ENCODE data around the gene RPS2. TPM values are rescaled to one million over a fixed set of nuclear protein-coding genes. Genes with fewer than 3 reads are reported as not detected.

RPS2 gene
- total RNA-seq, 1 experiment from 2014 or later: 2,950 TPM

- Mint-ChIP-seq H3K36me3 (ENCODE audit: insufficient read depth, unreplicated experiment) (no peaks in the 10 kb centered on the region), H3K9me3 (ENCODE audit: low read depth, unreplicated experiment) (no peaks in the 10 kb centered on the region), H3K4me1 (ENCODE audit: low read depth, unreplicated experiment) (no peaks in the 10 kb centered on the region), H3K27ac (ENCODE audit: unreplicated experiment) (no peak overlapping the region), H3K4me3 (ENCODE audit: low read depth, unreplicated experiment) (peak overlapping the region; percentile 28), H3K27me3 (ENCODE audit: unreplicated experiment) (peaks cover 13% of the 10 kb centered on the region)
- no peak for DNase-seq
- CTCF ChIA-PET: interaction anchor here (0.7 kb wide), 1 partner anchor 107 kb away, joined by 6 read pairs; no protein-coding TSS in a partner anchor
- TF ChIP-seq CTCF (IDR thresholded peaks at IDR 0.05; ENCODE audit: unreplicated experiment): no peak
- BruUV-seq (replicated peaks): no TSS peak
- intact Hi-C loops (cut with micrococcal nuclease; ENCODE audit: unreplicated experiment): loop anchor here (2.0 kb wide), 1 partner anchor 66 kb away; no protein-coding TSS in a partner anchor
Measured at GRCh38 chr16:1929105-1929504, 35.5 kb downstream of the RPS2 start.

- TF ChIP-seq CTCF (IDR thresholded peaks at IDR 0.05; ENCODE audit: unreplicated experiment): no peak
- Mint-ChIP-seq H3K4me3 (ENCODE audit: low read depth, unreplicated experiment) (no peak overlapping the region), H3K27me3 (ENCODE audit: unreplicated experiment) (peaks cover 41% of the 10 kb centered on the region), H3K27ac (ENCODE audit: unreplicated experiment) (no peak overlapping the region), H3K4me1 (ENCODE audit: low read depth, unreplicated experiment) (peaks cover 14% of the 10 kb centered on the region), H3K36me3 (ENCODE audit: insufficient read depth, unreplicated experiment) (peaks cover 4% of the 10 kb centered on the region), H3K9me3 (ENCODE audit: low read depth, unreplicated experiment) (no peaks in the 10 kb centered on the region)
- BruUV-seq (replicated peaks): no TSS peak
- no peak for DNase-seq
- CTCF ChIA-PET: interaction anchor here (0.6 to 1.1 kb wide), 2 partner anchors 17 to 102 kb away, joined by 3 to 4 read pairs; partner anchors contain the start of gene MSRB1
- intact Hi-C loops (cut with micrococcal nuclease; ENCODE audit: unreplicated experiment): no loop called here
Measured at GRCh38 chr16:1926271-1926670, 38.4 kb downstream of the RPS2 start.

- BruUV-seq (replicated peaks): no TSS peak
- CTCF ChIA-PET: interaction anchor here (0.8 to 1.8 kb wide), 4 partner anchors 17 to 60 kb away, joined by 3 to 6 read pairs (median 4); no protein-coding TSS in a partner anchor
- intact Hi-C loops (cut with micrococcal nuclease; ENCODE audit: unreplicated experiment): no loop called here
- Mint-ChIP-seq H3K9me3 (ENCODE audit: low read depth, unreplicated experiment) (no peaks in the 10 kb centered on the region), H3K36me3 (ENCODE audit: insufficient read depth, unreplicated experiment) (peaks cover 10% of the 10 kb centered on the region), H3K4me1 (ENCODE audit: low read depth, unreplicated experiment) (peaks cover 23% of the 10 kb centered on the region), H3K4me3 (ENCODE audit: low read depth, unreplicated experiment) (no peak overlapping the region), H3K27ac (ENCODE audit: unreplicated experiment) (no peak overlapping the region), H3K27me3 (ENCODE audit: unreplicated experiment) (peaks cover 63% of the 10 kb centered on the region)
- no peak for TF ChIP-seq CTCF (IDR thresholded peaks at IDR 0.05; ENCODE audit: unreplicated experiment)
- DNase-seq: no peak
Measured at GRCh38 chr16:1924095-1924494, 40.5 kb downstream of the RPS2 start.

- peak; percentile 60 for DNase-seq
- Mint-ChIP-seq H3K4me1 (ENCODE audit: low read depth, unreplicated experiment) (peaks cover 23% of the 10 kb centered on the region), H3K36me3 (ENCODE audit: insufficient read depth, unreplicated experiment) (peaks cover 10% of the 10 kb centered on the region), H3K9me3 (ENCODE audit: low read depth, unreplicated experiment) (no peaks in the 10 kb centered on the region), H3K4me3 (ENCODE audit: low read depth, unreplicated experiment) (no peak overlapping the region), H3K27me3 (ENCODE audit: unreplicated experiment) (peaks cover 69% of the 10 kb centered on the region), H3K27ac (ENCODE audit: unreplicated experiment) (no peak overlapping the region)
- BruUV-seq (replicated peaks): no TSS peak
- CTCF ChIA-PET: interaction anchor here (0.5 to 1.8 kb wide), 7 partner anchors 17 to 60 kb away, joined by 3 to 6 read pairs (median 3); no protein-coding TSS in a partner anchor
- TF ChIP-seq CTCF (IDR thresholded peaks at IDR 0.05; ENCODE audit: unreplicated experiment): peak; percentile 22
- intact Hi-C loops (cut with micrococcal nuclease; ENCODE audit: unreplicated experiment): no loop called here
Measured at GRCh38 chr16:1923299-1924034, 41.2 kb downstream of the RPS2 start.

Measured in Calu3 (cell line).